ENCODE measurements around the gene TM4SF1. TPM values are rescaled to one million over a fixed set of nuclear protein-coding genes. Genes with fewer than 3 reads are reported as not detected.
A peak's percentile ranks its signal among the peaks of the same experiment; 100 is the strongest.

TM4SF1 gene
- total RNA-seq, 1 experiment from 2014 or later = 27.7 TPM

GRCh38 chr3:149356630-149357029 is 20.8 kb downstream of the TM4SF1 start:
- Mint-ChIP-seq H3K27ac (ENCODE audit: low read depth, unreplicated experiment) (no peak overlapping the region), H3K4me1 (ENCODE audit: insufficient read depth, unreplicated experiment) (no peaks in the 10 kb centered on the region), H3K36me3 (ENCODE audit: insufficient read depth, unreplicated experiment) (no peaks in the 10 kb centered on the region), H3K27me3 (ENCODE audit: insufficient read depth, unreplicated experiment) (no peaks in the 10 kb centered on the region), H3K9me3 (ENCODE audit: unreplicated experiment) (no peaks in the 10 kb centered on the region), H3K4me3 (ENCODE audit: unreplicated experiment) (no peak overlapping the region)
- TF ChIP-seq CTCF (IDR thresholded peaks at IDR 0.05; ENCODE audit: unreplicated experiment) = no peak
- CTCF ChIA-PET = interaction anchor here (0.5 to 9.7 kb wide), 8 partner anchors 8 to 237 kb away, joined by 3 to 155 read pairs (median 4); partner anchors contain the start of gene TM4SF4
- no peak for DNase-seq (ENCODE audit: unreplicated experiment)
- BruUV-seq (replicated peaks) = no TSS peak
- intact Hi-C loops (cut with micrococcal nuclease) = no loop called here
- POLR2A ChIA-PET = interaction anchor here (1.0 to 2.4 kb wide), 4 partner anchors 14 to 116 kb away, joined by 3 to 9 read pairs (median 6); no protein-coding TSS in a partner anchor

- Mint-ChIP-seq H3K27ac (ENCODE audit: low read depth, unreplicated experiment) (no peak overlapping the region), H3K4me3 (ENCODE audit: unreplicated experiment) (no peak overlapping the region), H3K27me3 (ENCODE audit: insufficient read depth, unreplicated experiment) (no peaks in the 10 kb centered on the region), H3K9me3 (ENCODE audit: unreplicated experiment) (no peaks in the 10 kb centered on the region), H3K36me3 (ENCODE audit: insufficient read depth, unreplicated experiment) (no peaks in the 10 kb centered on the region), H3K4me1 (ENCODE audit: insufficient read depth, unreplicated experiment) (no peaks in the 10 kb centered on the region)
- intact Hi-C loops (cut with micrococcal nuclease) = no loop called here
- no TSS peak for BruUV-seq (replicated peaks)
- POLR2A ChIA-PET = interaction anchor here (0.9 to 2.4 kb wide), 4 partner anchors 15 to 58 kb away, joined by 3 to 9 read pairs (median 6); partner anchors contain the start of gene TM4SF1
- no peak for TF ChIP-seq CTCF (IDR thresholded peaks at IDR 0.05; ENCODE audit: unreplicated experiment)
- no peak for DNase-seq (ENCODE audit: unreplicated experiment)
- CTCF ChIA-PET = interaction anchor here (0.6 to 9.7 kb wide), 9 partner anchors 7 to 389 kb away, joined by 3 to 155 read pairs (median 4); partner anchors contain the start of gene TM4SF4
These were observed 21.3 kb downstream of the TM4SF1 start for GRCh38 chr3:149356044-149356592.

GRCh38 chr3:149353581-149354184 is 23.8 kb downstream of the TM4SF1 start:
- no peaks in the 10 kb centered on the region for H3K27me3 Mint-ChIP-seq (ENCODE audit: insufficient read depth, unreplicated experiment)
- DNase-seq (ENCODE audit: unreplicated experiment) = no peak
- POLR2A ChIA-PET = interaction anchor here (0.6 to 2.2 kb wide), 5 partner anchors 17 to 122 kb away, joined by 3 to 8 read pairs (median 4); no protein-coding TSS in a partner anchor
- H3K4me1 Mint-ChIP-seq (ENCODE audit: insufficient read depth, unreplicated experiment) = no peaks in the 10 kb centered on the region
- TF ChIP-seq CTCF (IDR thresholded peaks at IDR 0.05; ENCODE audit: unreplicated experiment) = no peak
- no peak overlapping the region for H3K4me3 Mint-ChIP-seq (ENCODE audit: unreplicated experiment)
- H3K36me3 Mint-ChIP-seq (ENCODE audit: insufficient read depth, unreplicated experiment) = no peaks in the 10 kb centered on the region
- CTCF ChIA-PET = interaction anchor here (0.6 to 9.7 kb wide), 22 partner anchors 10 to 419 kb away, joined by 3 to 155 read pairs (median 4); partner anchors contain the start of genes TM4SF1 and TM4SF4
- H3K9me3 Mint-ChIP-seq (ENCODE audit: unreplicated experiment) = no peaks in the 10 kb centered on the region
- H3K27ac Mint-ChIP-seq (ENCODE audit: low read depth, unreplicated experiment) = no peak overlapping the region
- no TSS peak for BruUV-seq (replicated peaks)
- intact Hi-C loops (cut with micrococcal nuclease) = no loop called here

- Mint-ChIP-seq H3K36me3 (ENCODE audit: insufficient read depth, unreplicated experiment) (no peaks in the 10 kb centered on the region), H3K4me3 (ENCODE audit: unreplicated experiment) (no peak overlapping the region), H3K9me3 (ENCODE audit: unreplicated experiment) (no peaks in the 10 kb centered on the region), H3K27me3 (ENCODE audit: insufficient read depth, unreplicated experiment) (no peaks in the 10 kb centered on the region), H3K27ac (ENCODE audit: low read depth, unreplicated experiment) (no peak overlapping the region), H3K4me1 (ENCODE audit: insufficient read depth, unreplicated experiment) (no peaks in the 10 kb centered on the region)
- intact Hi-C loops (cut with micrococcal nuclease) = loop anchor here (1.0 kb wide), 2 partner anchors 41 to 128 kb away; no protein-coding TSS in a partner anchor
- ChIA-PET POLR2A (interaction anchor here (0.7 to 2.2 kb wide), 5 partner anchors 18 to 121 kb away, joined by 3 to 8 read pairs (median 3); no protein-coding TSS in a partner anchor), CTCF (interaction anchor here (0.5 to 9.7 kb wide), 35 partner anchors 9 to 1040 kb away, joined by 3 to 155 read pairs (median 4); partner anchors contain the start of genes TM4SF1, TM4SF18 and TM4SF4)
- DNase-seq (ENCODE audit: unreplicated experiment) = peak; percentile 79
- peak; percentile 89 for TF ChIP-seq CTCF (IDR thresholded peaks at IDR 0.05; ENCODE audit: unreplicated experiment)
- BruUV-seq (replicated peaks) = no TSS peak
These were observed 24.9 kb downstream of the TM4SF1 start for GRCh38 chr3:149352556-149352955.

All from MCF 10A (cell line).